Pancreas (tissue), 10 donors: ENCODE data around the gene ASF1B. TPM values are rescaled to one million over a fixed set of nuclear protein-coding genes. Genes with fewer than 3 reads are reported as not detected.

Experiments used
- ATAC-seq, 4 donors: fragments of 200-7000 bp; cut with Tn5 transposase; one replicate each; pipeline versions ENCODE4 v1.8.0 to v1.9.1; 2020; ENCODE audit warnings: mild to moderate bottlenecking in 4 of 4, moderate library complexity in 4 of 4
- DNase-seq, 6 donors: peaks; one replicate each; pipeline ENCODE4 v3.0.0-alpha.2; 2020
- FAIRE-seq: peaks from 2 replicates; lab custom pipeline; 2012; peaks lifted over from hg19 to GRCh38; lab: Jason Lieb, UNC
- H3K27ac ChIP-seq, 4 donors: fragments of 200-600 bp; sonication (generic); 1 replicate in 3 of 4; 2 replicates in 1 of 4; pipeline versions ENCODE4 v1.5.0 to v1.8.0; 2020
- H3K27me3 ChIP-seq, 4 donors: fragments of 200-600 bp; one replicate each; pipeline ENCODE4 v1.8.0; 2021
- H3K36me3 ChIP-seq, 3 donors: fragments of 200-600 bp; sonication (generic) in 1 of 3; one replicate each; pipeline versions ENCODE4 v1.5.0 to v1.8.0; 2020 to 2021
- H3K4me1 ChIP-seq, 3 donors: fragments of 200-600 bp; one replicate each; pipeline ENCODE4 v1.8.0; 2021
- H3K4me3 ChIP-seq, 4 donors: fragments of 200-600 bp; sonication (generic) in 2 of 4; one replicate each; pipeline versions ENCODE4 v1.5.0 to v1.8.0; 2020 to 2021
- H3K9me3 ChIP-seq, 4 donors: fragments of 200-600 bp; one replicate each; pipeline ENCODE4 v1.8.0; 2021
- WGBS, 2 donors: extraction: QIAGEN DNeasy Blood & Tissue Kit; methylation state at CpG; one replicate each; pipeline ENCODE4 v1.1.7; 2013; 5-methylcytosine and 5-hydroxymethylcytosine counted together
- intact Hi-C, 3 donors: fragments of 100-400 bp; cut with DNase I; formaldehyde crosslinking; loops; one replicate each; pipeline versions ENCODE4 v1.11.1 to v1.14.2; 2022
- polyA plus RNA-seq, 2 donors: library from polyadenylated mRNA; stranded (reverse); fragments of 200-250 nt; gene quantifications; one replicate each; pipeline ENCODE4 v1.2.3, GENCODE V29; 2013
- total RNA-seq, 6 donors: library from RNA; stranded (reverse); fragmentation: NEBNext Ultra II Directional in 4 of 6; extraction: Animal tissue kit (Norgen Biotek cat#: 25700) in 4 of 6; gene quantifications; one replicate each; pipeline versions ENCODE4 v1.2.1 to v1.2.4, GENCODE V29; 2021 to 2023
- TF ChIP-seq, protein P1 (sequence below), 4 donors: fragments of 200-600 bp; sonication (generic) in 3 of 4; IDR thresholded peaks; one replicate each; pipeline versions ENCODE4 v1.5.0 to v1.8.0; 2021; ENCODE audit warnings: antibody characterized with exemption in 4 of 4
- donor health status: healthy with polysubstance abuse.
- donor health status: DM: no; HTN: no; CAD: no; lungs with moderate emphysema.
- donor health status: DM: no; HTN: no; CAD: no.
- donor health status: control.
- donor health status: control.
- donor health status: Bipolar disorder and iron deficiency.
- donor health status: DM: yes; HTN: yes; CAD: no.
- donor health status: DM: no; HTN: no; CAD: no.
- donor health status: DM: no; HTN: no; CAD: no.
- donor health status: DM: yes; HTN: yes; CAD: no.

Gene ASF1B
- total and polyA plus RNA-seq, 8 donors: 0.14 to 1.1 (median 0.41) TPM

GRCh38 chr19:14094854-14095253, 41.5 kb downstream of the ASF1B start:
- no peak overlapping the region for H3K4me3 ChIP-seq
- H3K36me3 ChIP-seq: no peaks in the 10 kb centered on the region
- no peaks in the 10 kb centered on the region for H3K4me1 ChIP-seq
- intact Hi-C loops: no loop called here
- H3K27me3 ChIP-seq: no peaks in the 10 kb centered on the region
- 52 to 56% methylated on average over 7 of the region's 7 CpGs for WGBS, 2 donors
- FAIRE-seq: no peak
- TF ChIP-seq, protein P1, sequence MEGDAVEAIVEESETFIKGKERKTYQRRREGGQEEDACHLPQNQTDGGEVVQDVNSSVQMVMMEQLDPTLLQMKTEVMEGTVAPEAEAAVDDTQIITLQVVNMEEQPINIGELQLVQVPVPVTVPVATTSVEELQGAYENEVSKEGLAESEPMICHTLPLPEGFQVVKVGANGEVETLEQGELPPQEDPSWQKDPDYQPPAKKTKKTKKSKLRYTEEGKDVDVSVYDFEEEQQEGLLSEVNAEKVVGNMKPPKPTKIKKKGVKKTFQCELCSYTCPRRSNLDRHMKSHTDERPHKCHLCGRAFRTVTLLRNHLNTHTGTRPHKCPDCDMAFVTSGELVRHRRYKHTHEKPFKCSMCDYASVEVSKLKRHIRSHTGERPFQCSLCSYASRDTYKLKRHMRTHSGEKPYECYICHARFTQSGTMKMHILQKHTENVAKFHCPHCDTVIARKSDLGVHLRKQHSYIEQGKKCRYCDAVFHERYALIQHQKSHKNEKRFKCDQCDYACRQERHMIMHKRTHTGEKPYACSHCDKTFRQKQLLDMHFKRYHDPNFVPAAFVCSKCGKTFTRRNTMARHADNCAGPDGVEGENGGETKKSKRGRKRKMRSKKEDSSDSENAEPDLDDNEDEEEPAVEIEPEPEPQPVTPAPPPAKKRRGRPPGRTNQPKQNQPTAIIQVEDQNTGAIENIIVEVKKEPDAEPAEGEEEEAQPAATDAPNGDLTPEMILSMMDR (IDR thresholded peaks at IDR 0.05): no peak
- ATAC-seq: no peak
- no peaks in the 10 kb centered on the region for H3K9me3 ChIP-seq
- no peak for DNase-seq
- no peak overlapping the region for H3K27ac ChIP-seq

DNA sequence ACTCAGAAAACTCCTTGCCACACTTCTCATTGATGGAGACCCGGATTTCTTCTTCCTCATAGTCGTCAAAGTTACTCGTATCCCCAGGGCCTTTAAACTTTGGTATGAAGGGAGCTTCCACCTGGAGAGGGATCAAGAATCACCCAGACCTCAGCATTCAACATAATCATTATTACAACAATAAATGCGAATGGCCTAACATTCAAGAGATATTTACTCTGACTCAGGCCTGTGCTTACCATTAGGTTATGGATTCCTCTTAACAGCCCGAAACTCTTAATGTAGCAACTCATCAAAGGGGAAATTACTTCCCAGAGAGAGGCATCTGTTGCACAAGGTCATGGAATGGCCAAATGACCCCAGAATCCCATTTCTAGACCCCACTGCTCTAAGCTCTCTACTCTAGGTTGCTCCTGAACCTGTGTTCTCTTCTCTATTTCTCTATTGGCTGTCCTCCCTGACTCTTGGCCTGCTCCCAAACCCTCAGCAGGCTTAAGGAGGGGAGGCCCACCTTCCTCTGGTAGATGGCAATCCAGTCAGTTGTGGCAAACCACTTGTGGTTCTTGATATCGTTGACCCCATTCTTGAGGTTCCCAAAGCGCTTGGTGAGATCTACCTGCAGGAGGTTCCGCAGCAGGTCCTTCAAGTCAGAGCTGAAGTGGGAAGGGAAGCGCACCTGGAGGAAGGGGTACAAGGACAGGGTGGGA, 43.1 kb downstream of the ASF1B start:
- no peaks in the 10 kb centered on the region for H3K9me3 ChIP-seq
- ATAC-seq (no peak), FAIRE-seq (no peak), DNase-seq (no peak)
- H3K27me3 ChIP-seq: no peaks in the 10 kb centered on the region
- intact Hi-C loops: no loop called here
- peaks cover 0 to 3% (median 0%) of the 10 kb centered on the region in 3 donors for H3K4me1 ChIP-seq
- H3K36me3 ChIP-seq: no peaks in the 10 kb centered on the region
- no peak overlapping the region for H3K4me3 ChIP-seq
- WGBS, 2 donors: 96 to 97% methylated on average over 9 of the region's 9 CpGs
- TF ChIP-seq, protein P1 (IDR thresholded peaks at IDR 0.05): no peak
- H3K27ac ChIP-seq: no peak overlapping the region

- WGBS, 2 donors: 25 to 28% methylated on average over 15 of the region's 15 CpGs
- DNase-seq: peak in 2 of 6 donors; percentile 29 to 57
- Histone ChIP-seq H3K27ac (peak overlapping the region in 2 of 4 donors; percentile 91 to 94), H3K36me3 (no peaks in the 10 kb centered on the region), H3K27me3 (no peaks in the 10 kb centered on the region), H3K9me3 (no peaks in the 10 kb centered on the region), H3K4me3 (peak overlapping the region; percentile 66 to 90 (median 81)), H3K4me1 (peaks cover 0 to 3% (median 0%) of the 10 kb centered on the region in 3 donors)
- intact Hi-C loops: no loop called here
- peak in 1 of 4 donors; percentile 3 for ATAC-seq
- FAIRE-seq: no peak
- TF ChIP-seq, protein P1 (IDR thresholded peaks at IDR 0.05): no peak
Observed at GRCh38 chr19:14091813-14092462, 44.5 kb downstream of the ASF1B start.

GRCh38 chr19:14091081-14091812, 45.1 kb downstream of the ASF1B start:
- Histone ChIP-seq H3K27ac (peak overlapping the region; percentile 64 to 94 (median 80)), H3K9me3 (no peaks in the 10 kb centered on the region), H3K4me1 (peaks cover 0 to 3% (median 0%) of the 10 kb centered on the region in 3 donors), H3K36me3 (no peaks in the 10 kb centered on the region), H3K27me3 (no peaks in the 10 kb centered on the region), H3K4me3 (peak overlapping the region; percentile 66 to 90 (median 81))
- ATAC-seq (peak; percentile 84 to 87 (median 85)), FAIRE-seq (no peak), DNase-seq (peak; percentile 80 to 92 (median 86))
- TF ChIP-seq, protein P1 (IDR thresholded peaks at IDR 0.05): no peak
- intact Hi-C loops: no loop called here
- 0% methylated on average over 33 to 71 of the region's 72 CpGs for WGBS, 2 donors
